Measurements from ENCODE around the gene ADRA2B.

DNA sequence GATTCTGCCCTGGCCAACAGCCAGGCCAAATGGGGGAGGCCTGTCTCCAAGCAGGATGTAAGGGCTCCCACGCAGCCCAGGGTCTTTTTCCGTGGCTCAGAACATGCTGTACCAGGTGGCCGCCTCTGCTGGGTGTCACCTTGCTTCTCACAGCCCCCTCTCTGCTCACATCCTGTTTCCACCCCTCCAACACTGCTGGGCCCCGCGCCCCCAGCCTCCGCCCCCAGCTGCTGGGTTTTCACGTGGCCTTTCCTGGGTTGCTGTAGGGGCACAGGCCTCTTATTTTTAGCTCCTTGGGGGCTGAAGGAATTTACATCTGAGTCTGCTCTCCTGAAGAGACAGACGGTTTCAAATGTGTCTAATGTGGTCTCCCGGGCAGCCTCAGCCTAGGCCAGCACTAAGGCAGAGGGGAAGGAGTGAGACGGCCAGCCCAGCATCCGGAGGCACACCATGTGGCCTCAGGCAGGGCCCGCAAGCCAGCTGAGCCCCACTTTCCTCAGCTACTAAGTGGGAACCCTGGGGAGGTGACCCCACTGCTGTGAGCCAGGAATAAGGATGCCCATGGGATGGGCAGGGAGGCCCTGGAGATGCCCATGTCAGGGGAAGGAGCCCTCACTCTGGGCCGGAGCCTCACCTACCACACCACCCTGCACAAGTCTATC, 47.5 kb upstream of the ADRA2B start:
- no peak for TF ChIP-seq POLR2AphosphoS5 (IDR thresholded peaks at IDR 0.05)
- TF ChIP-seq, protein P1, sequence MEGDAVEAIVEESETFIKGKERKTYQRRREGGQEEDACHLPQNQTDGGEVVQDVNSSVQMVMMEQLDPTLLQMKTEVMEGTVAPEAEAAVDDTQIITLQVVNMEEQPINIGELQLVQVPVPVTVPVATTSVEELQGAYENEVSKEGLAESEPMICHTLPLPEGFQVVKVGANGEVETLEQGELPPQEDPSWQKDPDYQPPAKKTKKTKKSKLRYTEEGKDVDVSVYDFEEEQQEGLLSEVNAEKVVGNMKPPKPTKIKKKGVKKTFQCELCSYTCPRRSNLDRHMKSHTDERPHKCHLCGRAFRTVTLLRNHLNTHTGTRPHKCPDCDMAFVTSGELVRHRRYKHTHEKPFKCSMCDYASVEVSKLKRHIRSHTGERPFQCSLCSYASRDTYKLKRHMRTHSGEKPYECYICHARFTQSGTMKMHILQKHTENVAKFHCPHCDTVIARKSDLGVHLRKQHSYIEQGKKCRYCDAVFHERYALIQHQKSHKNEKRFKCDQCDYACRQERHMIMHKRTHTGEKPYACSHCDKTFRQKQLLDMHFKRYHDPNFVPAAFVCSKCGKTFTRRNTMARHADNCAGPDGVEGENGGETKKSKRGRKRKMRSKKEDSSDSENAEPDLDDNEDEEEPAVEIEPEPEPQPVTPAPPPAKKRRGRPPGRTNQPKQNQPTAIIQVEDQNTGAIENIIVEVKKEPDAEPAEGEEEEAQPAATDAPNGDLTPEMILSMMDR (IDR thresholded peaks at IDR 0.05) = no peak

Data from gastroesophageal sphincter (tissue), 3 donors.